NB4 (cell line): ENCODE measurements around the gene STIP1.
A peak's percentile ranks its signal among the peaks of the same experiment; 100 is the strongest.

ENCODE experiments used
- DNase-seq: peaks from one replicate; pipeline ENCODE4 v3.0.0; 2010; ENCODE audit warnings: low read depth
- H3K4me3 ChIP-seq: one replicate; pipeline ENCODE4 v1.5.1; 2011; ENCODE audit warnings: mild to moderate bottlenecking, low read depth, low read length, moderate library complexity
- CTCF ChIP-seq: IDR thresholded peaks from one replicate; pipeline ENCODE4 v1.5.1; 2012; ENCODE audit warnings: low read depth, low read length
- MAX ChIP-seq: IDR thresholded peaks from 2 replicates; pipeline ENCODE4 v1.6.1; 2011; ENCODE audit warnings: low read depth, low read length
- MYC ChIP-seq: IDR thresholded peaks from 2 replicates; pipeline ENCODE4 v1.6.1; 2011; ENCODE audit warnings: low read depth, low read length
- POLR2A ChIP-seq: IDR thresholded peaks from 2 replicates; pipeline ENCODE4 v1.6.1; 2011; ENCODE audit warnings: mild to moderate bottlenecking; ENCODE audit not compliant: insufficient read length; ENCODE audit errors: extremely low read depth

STIP1 gene

GRCh38 chr11:64207256-64208085 lies 21.5 kb downstream of the STIP1 start:
- TF ChIP-seq CTCF (no peak), MYC (peak; percentile 71), POLR2A (peak; percentile 40), MAX (peak; percentile 61)
- H3K4me3 ChIP-seq, result peak overlapping the region; percentile 95
- peak; percentile 95 for DNase-seq

GRCh38 chr11:64208086-64208795 lies 22.3 kb downstream of the STIP1 start:
- DNase-seq, result no peak
- TF ChIP-seq MAX, result no peak
- no peak for TF ChIP-seq MYC
- TF ChIP-seq POLR2A, result no peak
- TF ChIP-seq CTCF, result no peak
- H3K4me3 ChIP-seq, result peak overlapping the region; percentile 95

- H3K4me3 ChIP-seq, result no peak overlapping the region
- DNase-seq, result no peak
These were observed 23.0 kb downstream of the STIP1 start for GRCh38 chr11:64208796-64209562.

GRCh38 chr11:64209563-64209843 lies 23.5 kb downstream of the STIP1 start:
- no peak for DNase-seq
- no peak overlapping the region for H3K4me3 ChIP-seq

More at GRCh38 chr11:64208796-64209562, 23.0 kb downstream of the STIP1 start:
- no peak for TF ChIP-seq MAX
- no peak for TF ChIP-seq MYC
- TF ChIP-seq CTCF, result no peak
- no peak for TF ChIP-seq POLR2A

More at GRCh38 chr11:64209563-64209843, 23.5 kb downstream of the STIP1 start:
- TF ChIP-seq MYC, result no peak
- TF ChIP-seq POLR2A, result no peak
- no peak for TF ChIP-seq MAX
- TF ChIP-seq CTCF, result no peak
